ENCODE results near the gene CCL27. TPM values are rescaled to one million over a fixed set of nuclear protein-coding genes. Genes with fewer than 3 reads are reported as not detected.

Gene CCL27
- total RNA-seq, 6 donors from 2014 or later: 32.5 TPM; not detected in 5

DNA sequence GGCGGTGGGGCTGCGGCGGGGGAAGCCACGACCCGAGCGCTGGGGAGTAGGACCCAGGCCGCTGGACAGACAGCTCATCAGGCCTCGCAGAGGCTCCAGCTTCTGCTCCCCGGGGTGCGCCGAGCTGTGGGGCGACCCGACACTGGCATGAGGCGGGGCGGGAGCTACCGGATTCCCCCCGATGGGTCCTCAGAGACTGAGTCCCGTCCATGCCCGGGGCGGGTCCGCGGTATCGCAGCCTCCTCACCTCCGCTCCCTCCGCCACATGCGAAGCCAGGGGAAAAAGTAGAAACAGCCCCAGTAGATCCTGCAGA is 2.6 kb upstream of the CCL27 start:
- TF ChIP-seq POLR2AphosphoS5 (IDR thresholded peaks at IDR 0.05) (no peak), POLR2A (IDR thresholded peaks at IDR 0.05) (no peak), EP300 (IDR thresholded peaks at IDR 0.05) (no peak)
- TF ChIP-seq, protein P1, sequence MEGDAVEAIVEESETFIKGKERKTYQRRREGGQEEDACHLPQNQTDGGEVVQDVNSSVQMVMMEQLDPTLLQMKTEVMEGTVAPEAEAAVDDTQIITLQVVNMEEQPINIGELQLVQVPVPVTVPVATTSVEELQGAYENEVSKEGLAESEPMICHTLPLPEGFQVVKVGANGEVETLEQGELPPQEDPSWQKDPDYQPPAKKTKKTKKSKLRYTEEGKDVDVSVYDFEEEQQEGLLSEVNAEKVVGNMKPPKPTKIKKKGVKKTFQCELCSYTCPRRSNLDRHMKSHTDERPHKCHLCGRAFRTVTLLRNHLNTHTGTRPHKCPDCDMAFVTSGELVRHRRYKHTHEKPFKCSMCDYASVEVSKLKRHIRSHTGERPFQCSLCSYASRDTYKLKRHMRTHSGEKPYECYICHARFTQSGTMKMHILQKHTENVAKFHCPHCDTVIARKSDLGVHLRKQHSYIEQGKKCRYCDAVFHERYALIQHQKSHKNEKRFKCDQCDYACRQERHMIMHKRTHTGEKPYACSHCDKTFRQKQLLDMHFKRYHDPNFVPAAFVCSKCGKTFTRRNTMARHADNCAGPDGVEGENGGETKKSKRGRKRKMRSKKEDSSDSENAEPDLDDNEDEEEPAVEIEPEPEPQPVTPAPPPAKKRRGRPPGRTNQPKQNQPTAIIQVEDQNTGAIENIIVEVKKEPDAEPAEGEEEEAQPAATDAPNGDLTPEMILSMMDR (IDR thresholded peaks at IDR 0.05): no peak
- H3K4me3 ChIP-seq: peak overlapping the region; percentile 67 to 82 (median 78)
- H3K27me3 ChIP-seq: no peaks in the 10 kb centered on the region
- ATAC-seq (ENCODE audit: low FRiP score in 2 of 2) (peak; percentile 0 to 25), DNase-seq (no peak)
- peak overlapping the region; percentile 97 to 100 (median 98) for H3K27ac ChIP-seq
- peaks cover 8 to 24% (median 17%) of the 10 kb centered on the region in 4 donors for H3K4me1 ChIP-seq
- WGBS, 2 donors: 4% methylated on average over 25 of the region's 26 CpGs; no CpG with 5 or more reads in 1 of the 2 donors
- peaks cover 0 to 11% (median 1%) of the 10 kb centered on the region in 4 donors for H3K36me3 ChIP-seq
- peaks cover 0 to 5% (median 0%) of the 10 kb centered on the region in 4 donors for H3K9me3 ChIP-seq

DNA sequence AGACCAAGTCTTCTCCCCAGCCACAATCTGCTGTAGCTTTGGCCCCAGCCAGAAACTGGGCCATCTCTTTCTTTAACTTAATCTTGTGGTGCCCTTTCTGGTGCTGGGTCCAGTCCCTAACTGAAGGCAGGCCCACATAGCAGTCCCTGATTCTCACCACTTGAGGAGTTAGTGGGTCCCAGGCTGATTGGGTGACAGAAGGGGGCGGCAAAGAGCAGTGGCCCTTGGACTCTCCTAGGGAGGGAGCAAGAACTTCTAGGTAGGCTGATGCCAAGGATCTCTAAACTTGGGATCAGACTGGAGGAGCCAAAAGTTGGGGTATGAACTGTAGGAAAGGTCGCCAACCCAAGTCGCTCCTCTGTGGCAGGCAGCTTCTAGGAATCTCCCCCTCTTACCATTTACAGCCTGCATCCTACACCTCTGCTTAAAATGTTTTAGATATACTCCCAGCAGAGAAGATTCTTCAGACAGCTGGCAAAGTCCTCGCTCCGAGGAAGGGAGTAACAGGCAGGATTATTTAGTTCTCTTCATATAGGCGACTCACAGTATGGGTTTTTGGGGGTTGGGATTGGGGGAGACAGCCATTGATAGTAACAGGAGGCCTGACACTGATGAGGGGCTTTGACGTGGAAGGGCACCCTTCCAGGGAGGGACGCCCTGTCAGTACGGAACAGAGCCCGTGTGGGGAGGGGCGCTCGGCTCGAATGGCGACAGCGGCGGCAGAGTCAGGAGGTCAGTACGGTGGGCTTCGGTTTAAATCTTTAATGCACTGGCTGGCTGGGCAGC is 2.0 kb upstream of the CCL27 start:
- WGBS, 2 donors: 18 to 23% methylated on average over 11 to 18 of the region's 18 CpGs
- DNase-seq (peak in 1 of 2 donors; percentile 83), ATAC-seq (ENCODE audit: low FRiP score in 2 of 2) (peak; percentile 20 to 65)

GRCh38 chr9:34663303-34663605 is 797 bp upstream of the CCL27 start:
- TF ChIP-seq POLR2A (IDR thresholded peaks at IDR 0.05): no peak
- no peak for TF ChIP-seq EP300 (IDR thresholded peaks at IDR 0.05)
- no peak for TF ChIP-seq POLR2AphosphoS5 (IDR thresholded peaks at IDR 0.05)
- TF ChIP-seq, protein P1 (IDR thresholded peaks at IDR 0.05): no peak
- H3K27ac ChIP-seq: no peak overlapping the region
- ATAC-seq (ENCODE audit: low FRiP score in 2 of 2): no peak
- DNase-seq: no peak
- peaks cover 8 to 24% (median 17%) of the 10 kb centered on the region in 4 donors for H3K4me1 ChIP-seq
- peaks cover 0 to 10% (median 3%) of the 10 kb centered on the region in 4 donors for H3K36me3 ChIP-seq
- no peak overlapping the region for H3K4me3 ChIP-seq
- no peaks in the 10 kb centered on the region for H3K9me3 ChIP-seq
- no peaks in the 10 kb centered on the region for H3K27me3 ChIP-seq

More for the DNA sequence above, 2.0 kb upstream of the CCL27 start:
- Histone ChIP-seq H3K4me3 (peak overlapping the region; percentile 67 to 82 (median 78)), H3K27ac (peak overlapping the region; percentile 97 to 100 (median 98)), H3K27me3 (no peaks in the 10 kb centered on the region), H3K9me3 (peaks cover 0 to under 1% (median 0%) of the 10 kb centered on the region in 4 donors), H3K36me3 (peaks cover 0 to 14% (median 3%) of the 10 kb centered on the region in 4 donors), H3K4me1 (peaks cover 8 to 24% (median 17%) of the 10 kb centered on the region in 4 donors)
- TF ChIP-seq, protein P1 (IDR thresholded peaks at IDR 0.05): peak; percentile 61 to 82 (median 70)
- TF ChIP-seq POLR2AphosphoS5 (IDR thresholded peaks at IDR 0.05): no peak

- no peaks in the 10 kb centered on the region for H3K9me3 ChIP-seq
- DNase-seq: peak in 1 of 2 donors; percentile 24
- peaks cover 0 to 10% (median 3%) of the 10 kb centered on the region in 4 donors for H3K36me3 ChIP-seq
- 38 to 91% methylated on average over 1 to 8 of the region's 8 CpGs for WGBS, 2 donors
- H3K27ac ChIP-seq: no peak overlapping the region
- H3K4me1 ChIP-seq: peaks cover 9 to 10% (median 10%) of the 10 kb centered on the region in 4 donors
- H3K27me3 ChIP-seq: no peaks in the 10 kb centered on the region
- no peak for ATAC-seq (ENCODE audit: low FRiP score in 2 of 2)
- H3K4me3 ChIP-seq: no peak overlapping the region
- no peak for TF ChIP-seq EP300 (IDR thresholded peaks at IDR 0.05)
- no peak for TF ChIP-seq POLR2A (IDR thresholded peaks at IDR 0.05)
- TF ChIP-seq POLR2AphosphoS5 (IDR thresholded peaks at IDR 0.05): no peak
- TF ChIP-seq, protein P1 (IDR thresholded peaks at IDR 0.05): no peak
Measured at GRCh38 chr9:34659592-34660253, 2.7 kb downstream of the CCL27 start.

Data from upper lobe of left lung (tissue), 6 donors.